Testis (tissue), 3 donors: ENCODE data around the gene TNRC6B. TPM values are rescaled to one million over a fixed set of nuclear protein-coding genes. Genes with fewer than 3 reads are reported as not detected.
A peak's percentile ranks its signal among the peaks of the same experiment; 100 is the strongest.

ENCODE experiments used
- DNase-seq: peaks from one replicate; pipeline ENCODE4 v3.0.0-alpha.2; 2019
- H3K27ac ChIP-seq, 2 donors: fragments of 200-600 bp; sonication (generic); one replicate each; pipeline ENCODE4 v1.5.1; 2019
- H3K27me3 ChIP-seq: fragments of 200-600 bp; sonication (generic); one replicate; pipeline ENCODE4 v1.5.1; 2019
- H3K36me3 ChIP-seq: fragments of 200-600 bp; sonication (generic); one replicate; pipeline ENCODE4 v1.5.1; 2017; ENCODE audit warnings: low read depth; ENCODE audit errors: missing control alignments
- H3K4me1 ChIP-seq: fragments of 200-600 bp; sonication (generic); one replicate; pipeline ENCODE4 v1.5.1; 2019
- H3K4me3 ChIP-seq, 2 donors: fragments of 200-600 bp; sonication (generic); one replicate each; pipeline ENCODE4 v1.5.1; 2017 to 2019
- H3K9me3 ChIP-seq: fragments of 200-600 bp; sonication (generic); one replicate; pipeline ENCODE4 v1.5.1; 2017
- POLR2A ChIP-seq: fragments of 450-650 bp; IDR thresholded peaks from one replicate; pipeline ENCODE4 v1.6.1; 2017; ENCODE audit warnings: antibody characterized with exemption, mild to moderate bottlenecking, moderate library complexity
- WGBS, 2 donors: methylation state at CpG; one replicate each; pipeline ENCODE4 v1.1.5; 2018; 5-methylcytosine and 5-hydroxymethylcytosine counted together
- intact Hi-C: fragments of 100-400 bp; cut with DNase I; formaldehyde crosslinking; loops from one replicate; pipeline ENCODE4 v1.15.1; 2023; ENCODE audit warnings: low total_unique reads
- polyA plus RNA-seq: library from polyadenylated mRNA; stranded (reverse); fragments of 350-450 nt; fragmentation: Illumina TruSeq; extraction: RNeasy Lipid Tissue Mini Kit (QIAGEN cat#74804); gene quantifications from one replicate; pipeline ENCODE4 v1.2.3, GENCODE V29; 2014; ENCODE audit warnings: low read depth, low replicate concordance; ENCODE audit not compliant: insufficient read depth
- total RNA-seq, 2 donors: library from RNA; depleted of rRNA; stranded (reverse); fragments of >200 nt; gene quantifications; one replicate each; pipeline ENCODE4 v1.2.3, GENCODE V29; 2016
- TF ChIP-seq, protein P1 (sequence below), 3 experiments: fragments of 450-650 bp in 2 of 3; fragments of 200-600 bp in 1 of 3; sonication (generic) in 1 of 3; IDR thresholded peaks; one replicate each; pipeline ENCODE4 v1.5.1; 2016 to 2019; ENCODE audit warnings: antibody characterized with exemption in 3 of 3, mild to moderate bottlenecking in 2 of 3, moderate library complexity in 1 of 3

Gene TNRC6B
- total and polyA plus RNA-seq, 3 donors from 2014 or later: 49.2 to 122 (median 79.7) TPM

DNA sequence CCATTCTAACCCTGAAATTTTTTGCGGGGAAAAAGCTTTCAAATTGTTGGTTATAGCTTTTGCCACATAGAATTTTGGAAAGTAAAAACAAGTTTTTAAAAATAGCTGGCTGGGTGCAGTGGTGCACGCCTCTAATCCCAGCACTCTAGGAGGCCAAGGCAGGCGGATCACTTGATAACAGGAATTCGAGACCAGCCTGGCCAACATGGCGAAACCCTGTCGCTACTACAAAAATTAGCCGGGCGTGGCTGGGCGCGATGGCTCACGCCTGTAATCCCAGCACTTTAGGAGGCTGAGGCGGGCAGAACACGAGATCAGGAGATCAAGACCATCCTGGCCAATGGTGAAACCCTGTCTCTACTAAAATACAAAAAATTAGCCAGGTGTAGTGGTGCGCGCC lies 54.9 kb downstream of the TNRC6B start:
- no peaks in the 10 kb centered on the region for H3K36me3 ChIP-seq
- TF ChIP-seq, protein P1, sequence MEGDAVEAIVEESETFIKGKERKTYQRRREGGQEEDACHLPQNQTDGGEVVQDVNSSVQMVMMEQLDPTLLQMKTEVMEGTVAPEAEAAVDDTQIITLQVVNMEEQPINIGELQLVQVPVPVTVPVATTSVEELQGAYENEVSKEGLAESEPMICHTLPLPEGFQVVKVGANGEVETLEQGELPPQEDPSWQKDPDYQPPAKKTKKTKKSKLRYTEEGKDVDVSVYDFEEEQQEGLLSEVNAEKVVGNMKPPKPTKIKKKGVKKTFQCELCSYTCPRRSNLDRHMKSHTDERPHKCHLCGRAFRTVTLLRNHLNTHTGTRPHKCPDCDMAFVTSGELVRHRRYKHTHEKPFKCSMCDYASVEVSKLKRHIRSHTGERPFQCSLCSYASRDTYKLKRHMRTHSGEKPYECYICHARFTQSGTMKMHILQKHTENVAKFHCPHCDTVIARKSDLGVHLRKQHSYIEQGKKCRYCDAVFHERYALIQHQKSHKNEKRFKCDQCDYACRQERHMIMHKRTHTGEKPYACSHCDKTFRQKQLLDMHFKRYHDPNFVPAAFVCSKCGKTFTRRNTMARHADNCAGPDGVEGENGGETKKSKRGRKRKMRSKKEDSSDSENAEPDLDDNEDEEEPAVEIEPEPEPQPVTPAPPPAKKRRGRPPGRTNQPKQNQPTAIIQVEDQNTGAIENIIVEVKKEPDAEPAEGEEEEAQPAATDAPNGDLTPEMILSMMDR (IDR thresholded peaks at IDR 0.05): no peak
- no peak for TF ChIP-seq POLR2A
- DNase-seq: no peak
- H3K9me3 ChIP-seq: no peaks in the 10 kb centered on the region
- intact Hi-C loops: no loop called here
- no peaks in the 10 kb centered on the region for H3K4me1 ChIP-seq
- H3K27me3 ChIP-seq: no peaks in the 10 kb centered on the region
- H3K27ac ChIP-seq: no peak overlapping the region
- WGBS, 2 donors: 92 to 96% methylated on average over 15 of the region's 15 CpGs
- H3K4me3 ChIP-seq: no peak overlapping the region

DNA sequence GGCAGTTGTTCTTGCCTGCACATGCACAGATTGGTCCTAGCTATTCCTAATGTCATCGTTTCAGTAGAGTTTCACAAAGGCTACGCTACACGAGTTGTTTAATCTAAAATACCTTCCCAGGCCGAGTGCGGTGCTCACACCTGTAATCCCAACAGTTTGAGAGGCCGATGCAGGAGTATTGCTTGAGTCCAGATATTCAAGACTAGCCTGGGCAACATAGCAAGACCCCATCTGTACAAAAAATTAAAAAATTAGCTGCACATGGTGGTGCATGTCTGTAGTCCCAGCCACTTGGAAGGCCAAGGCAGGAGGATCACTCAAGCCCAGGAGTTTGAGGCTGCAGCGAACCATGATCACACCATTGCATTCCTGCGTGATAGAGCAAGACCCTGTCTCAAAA lies 56.2 kb downstream of the TNRC6B start:
- DNase-seq: no peak
- H3K27me3 ChIP-seq: no peaks in the 10 kb centered on the region
- no peak overlapping the region for H3K4me3 ChIP-seq
- H3K36me3 ChIP-seq: no peaks in the 10 kb centered on the region
- TF ChIP-seq POLR2A: no peak
- TF ChIP-seq, protein P1 (IDR thresholded peaks at IDR 0.05): no peak
- H3K4me1 ChIP-seq: peaks cover 6% of the 10 kb centered on the region
- no peak overlapping the region for H3K27ac ChIP-seq
- H3K9me3 ChIP-seq: no peaks in the 10 kb centered on the region
- WGBS, 2 donors: 95 to 96% methylated on average over 8 of the region's 8 CpGs
- intact Hi-C loops: no loop called here

DNA sequence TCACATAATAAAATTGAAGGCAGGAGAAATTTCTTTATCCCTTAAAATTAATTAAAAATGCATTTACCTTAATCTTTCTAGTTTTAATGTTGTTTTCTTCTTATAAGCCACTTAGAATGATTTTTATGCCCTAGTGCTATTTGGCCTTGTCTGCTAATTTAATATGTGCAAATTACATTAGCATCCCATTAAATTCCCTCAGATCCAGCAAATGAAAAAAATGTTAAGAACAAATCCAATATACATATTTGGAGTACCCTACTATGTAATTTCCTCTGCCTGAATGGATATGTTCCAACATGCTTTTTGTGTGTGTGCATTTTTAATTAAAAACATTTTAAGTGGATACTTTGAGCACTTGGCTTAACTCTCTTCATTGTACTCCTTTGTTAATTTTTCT lies 56.9 kb downstream of the TNRC6B start:
- no peak for DNase-seq
- Histone ChIP-seq H3K4me1 (peaks cover 7% of the 10 kb centered on the region), H3K9me3 (no peaks in the 10 kb centered on the region), H3K4me3 (no peak overlapping the region), H3K27ac (no peak overlapping the region), H3K27me3 (no peaks in the 10 kb centered on the region), H3K36me3 (no peaks in the 10 kb centered on the region)
- intact Hi-C loops: no loop called here
- no peak for TF ChIP-seq POLR2A
- TF ChIP-seq, protein P1 (IDR thresholded peaks at IDR 0.05): no peak

DNA sequence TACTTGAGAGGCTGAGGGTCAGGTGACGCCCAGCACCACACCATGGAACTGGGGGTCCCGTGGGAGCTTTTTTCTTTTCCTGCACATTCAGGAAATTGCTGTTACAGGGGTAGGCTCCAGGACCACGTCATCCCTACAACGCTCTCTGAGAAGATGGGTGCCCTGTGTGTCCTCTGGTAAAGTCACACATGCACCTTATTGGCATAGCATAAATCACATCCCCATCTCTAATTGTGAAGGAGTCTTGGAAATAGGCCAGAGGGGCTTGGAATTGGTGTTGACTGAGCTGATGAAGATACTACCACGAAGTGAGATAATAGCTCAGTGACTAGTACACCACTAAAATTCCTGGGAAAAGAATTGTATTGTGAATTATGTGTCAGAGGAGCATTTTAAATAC lies 57.6 kb downstream of the TNRC6B start:
- Histone ChIP-seq H3K9me3 (no peaks in the 10 kb centered on the region), H3K27ac (no peak overlapping the region), H3K36me3 (no peaks in the 10 kb centered on the region), H3K4me1 (peaks cover 11% of the 10 kb centered on the region), H3K4me3 (no peak overlapping the region), H3K27me3 (no peaks in the 10 kb centered on the region)
- intact Hi-C loops: no loop called here
- 32 to 80% methylated on average over 5 of the region's 5 CpGs for WGBS, 2 donors
- no peak for DNase-seq
- TF ChIP-seq, protein P1 (IDR thresholded peaks at IDR 0.05): no peak
- TF ChIP-seq POLR2A: no peak

DNA sequence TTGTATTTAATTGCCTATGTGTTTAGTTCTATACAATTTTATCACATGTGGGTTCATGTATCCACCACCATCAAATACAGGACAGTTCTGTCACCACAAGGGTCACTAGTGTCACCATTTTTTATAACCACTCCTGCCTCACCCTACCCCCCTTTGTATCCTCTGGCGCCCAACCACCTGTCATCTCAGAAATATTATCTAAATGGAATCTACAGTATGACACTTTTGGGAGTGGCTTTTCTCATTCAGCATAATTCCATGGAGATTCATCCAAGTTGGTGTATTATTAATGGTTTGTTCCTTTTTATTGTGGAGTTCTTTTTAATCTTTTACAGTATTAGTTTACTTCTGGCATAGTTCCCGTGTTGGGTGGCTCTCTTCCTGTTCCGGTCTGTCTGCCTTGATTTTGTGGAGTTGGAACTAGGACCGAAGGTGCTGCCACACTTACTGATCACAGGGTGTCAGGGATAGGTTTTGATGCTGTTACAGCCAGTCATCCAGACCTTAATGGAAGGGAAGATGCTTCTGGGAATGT lies 58.5 kb downstream of the TNRC6B start:
- no peaks in the 10 kb centered on the region for H3K27me3 ChIP-seq
- H3K36me3 ChIP-seq: no peaks in the 10 kb centered on the region
- 58 to 86% methylated on average over 4 of the region's 4 CpGs for WGBS, 2 donors
- H3K4me3 ChIP-seq: no peak overlapping the region
- DNase-seq: no peak
- intact Hi-C loops: no loop called here
- TF ChIP-seq, protein P1 (IDR thresholded peaks at IDR 0.05): no peak
- TF ChIP-seq POLR2A: no peak
- peak overlapping the region in 1 of 2 donors; percentile 17 for H3K27ac ChIP-seq
- peaks cover 11% of the 10 kb centered on the region for H3K4me1 ChIP-seq
- no peaks in the 10 kb centered on the region for H3K9me3 ChIP-seq
